Measurements from ENCODE around the gene SLAMF9.

Gene SLAMF9

GRCh38 chr1:159932296-159933285 lies 21.4 kb downstream of the SLAMF9 start:
- no peak for DNase-seq

GRCh38 chr1:159931795-159932173 lies 22.3 kb downstream of the SLAMF9 start:
- no peak for DNase-seq

DNA sequence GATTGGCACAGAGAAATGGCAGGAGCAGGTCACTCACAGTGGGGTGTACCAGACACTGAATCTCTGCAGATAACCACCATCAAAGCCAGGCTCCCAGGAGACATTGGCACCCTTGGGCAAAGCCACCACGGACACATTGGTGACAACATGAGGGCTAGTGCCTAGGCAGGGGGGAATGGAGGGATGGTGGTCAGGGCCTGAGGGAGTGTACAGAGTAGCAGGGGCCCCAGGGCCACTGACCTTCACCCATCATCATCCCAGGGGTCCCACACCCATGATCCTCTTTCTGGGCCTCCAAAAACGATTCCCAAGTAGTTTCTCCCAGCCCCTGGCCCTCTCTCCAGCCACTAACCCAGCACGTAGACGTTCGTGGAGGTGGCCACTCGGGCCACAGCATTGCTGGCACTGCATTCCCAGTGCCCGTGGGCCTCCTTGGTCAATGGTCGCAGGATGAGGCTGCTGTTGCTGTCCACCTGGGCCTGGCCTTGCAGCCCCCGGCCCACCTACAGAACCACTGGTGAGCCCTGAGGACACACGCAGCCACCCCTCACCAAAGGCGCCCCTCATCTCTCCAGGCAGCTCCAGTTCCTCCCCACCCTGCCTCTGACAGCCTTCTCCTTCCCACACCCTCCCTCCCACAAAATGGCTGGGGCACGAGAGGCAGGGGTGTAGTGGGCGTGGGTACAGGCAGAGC lies 22.8 kb downstream of the SLAMF9 start:
- no peak for DNase-seq

DNA sequence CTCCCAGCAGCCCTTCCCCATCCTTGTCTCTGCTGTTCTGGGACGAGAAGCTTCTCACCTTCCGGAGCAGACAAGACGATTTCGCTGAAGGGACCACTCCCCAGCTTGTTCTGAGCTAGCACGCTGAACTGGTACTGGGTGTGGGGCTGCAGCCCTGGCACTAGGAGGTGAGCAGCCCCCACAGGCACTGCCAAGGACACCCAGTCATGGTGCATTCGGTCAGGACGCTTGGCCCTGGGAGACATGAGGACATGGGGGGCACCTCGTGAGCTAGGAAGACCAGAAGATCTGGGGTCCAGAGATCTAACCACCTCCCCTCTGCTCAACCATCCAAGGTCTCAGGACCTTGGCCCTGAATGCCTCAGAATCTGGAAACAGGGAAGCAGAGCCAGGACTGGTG lies 23.4 kb downstream of the SLAMF9 start:
- no peak for DNase-seq

GRCh38 chr1:159930216-159930615 lies 23.8 kb downstream of the SLAMF9 start:
- DNase-seq = no peak

DNA sequence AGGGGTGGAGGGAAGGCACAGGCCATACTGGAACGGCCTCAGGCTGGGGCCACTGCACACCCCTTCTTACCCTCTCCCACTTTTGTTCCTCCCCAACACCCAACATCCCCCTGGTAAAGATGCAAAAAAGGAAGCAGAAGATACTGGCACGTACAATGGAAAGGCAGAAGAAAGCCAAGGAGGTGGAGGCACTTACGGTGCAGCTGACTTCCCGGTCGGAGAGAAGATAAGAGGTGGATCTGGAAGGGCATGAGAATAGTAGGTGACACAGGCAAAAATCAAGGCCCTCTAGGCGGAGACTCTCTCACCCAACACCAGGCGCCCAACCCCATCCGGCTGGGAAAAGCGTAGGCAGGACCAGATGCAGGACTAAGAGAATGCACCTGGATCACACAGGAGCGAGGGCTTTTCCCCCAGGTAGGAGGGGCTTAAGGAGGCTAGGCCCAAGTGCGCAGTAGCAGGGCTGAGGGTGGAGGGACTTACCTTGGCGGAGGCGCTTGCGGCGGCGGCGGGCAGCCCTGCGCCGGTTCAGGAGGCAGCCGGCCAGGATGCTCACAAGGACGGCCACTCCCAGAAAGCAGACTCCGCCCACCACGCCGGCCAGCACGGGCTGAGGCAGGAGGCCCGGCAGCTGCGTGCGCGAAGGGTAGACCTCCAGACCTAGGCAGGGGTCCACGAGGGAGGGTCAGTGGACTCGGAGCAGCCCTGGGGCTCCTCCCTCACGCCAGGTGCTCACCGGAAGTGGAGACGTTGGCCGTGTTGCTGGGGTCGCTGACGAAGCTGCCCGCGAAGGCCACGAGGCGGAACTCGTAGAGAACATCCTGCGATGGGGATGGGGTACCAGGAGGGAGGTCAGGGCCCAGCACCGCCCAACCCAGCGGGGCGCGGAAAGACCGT lies 24.6 kb downstream of the SLAMF9 start:
- no peak for DNase-seq

- no peak for DNase-seq
These were observed 25.5 kb downstream of the SLAMF9 start for GRCh38 chr1:159928491-159929050.

DNA sequence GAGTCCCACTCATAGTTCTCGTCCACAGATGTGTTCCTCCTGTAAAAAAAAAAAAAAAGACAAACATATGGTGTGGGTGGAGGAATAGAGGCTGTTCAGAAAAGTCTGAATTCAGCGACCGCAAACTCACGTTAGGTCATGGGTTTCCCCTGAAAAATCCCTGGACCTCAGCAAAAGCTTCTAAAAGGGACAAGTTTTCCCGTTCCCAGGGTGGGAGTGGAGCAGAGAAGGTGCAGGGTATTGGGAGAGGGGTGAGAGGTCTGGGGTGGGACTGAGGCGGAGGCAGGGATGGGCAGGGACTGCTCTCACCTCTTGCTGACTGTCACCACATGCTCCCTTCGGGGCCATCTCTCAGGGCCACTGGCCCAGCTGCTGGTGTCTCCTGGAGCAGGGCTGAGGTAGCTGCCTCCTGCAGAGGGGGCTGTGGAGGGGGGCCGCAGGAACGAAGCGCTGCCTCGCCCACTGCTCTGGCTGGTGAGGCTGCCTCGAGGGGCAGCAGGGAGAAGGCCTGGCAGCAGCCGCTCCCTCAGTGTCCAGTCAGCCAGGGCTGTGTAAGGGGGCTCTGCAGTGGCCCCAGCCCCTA lies 26.1 kb downstream of the SLAMF9 start:
- peak; percentile 87 for DNase-seq

- DNase-seq = no peak
These were observed 26.7 kb downstream of the SLAMF9 start for GRCh38 chr1:159927211-159927848.

GRCh38 chr1:159925719-159926078 lies 28.3 kb downstream of the SLAMF9 start:
- no peak for DNase-seq

GRCh38 chr1:159924791-159925718 lies 29.0 kb downstream of the SLAMF9 start, which contains the start of gene TAGLN2:
Gene TAGLN2, minus strand, starts transcription at chr1:159925507. Its CDS starts 4,998 bp downstream, at chr1:159920509.
- no peak for DNase-seq

- no peak for DNase-seq
These were observed 29.8 kb downstream of the SLAMF9 start for GRCh38 chr1:159924025-159924790.

GRCh38 chr1:159923203-159924024 lies 30.6 kb downstream of the SLAMF9 start:
- no peak for DNase-seq

- no peak for DNase-seq
These were observed 31.4 kb downstream of the SLAMF9 start for GRCh38 chr1:159922511-159923202.

- no peak for DNase-seq
These were observed 32.1 kb downstream of the SLAMF9 start for GRCh38 chr1:159921700-159922504.

GRCh38 chr1:159921251-159921650 lies 32.8 kb downstream of the SLAMF9 start:
- no peak for DNase-seq

DNA sequence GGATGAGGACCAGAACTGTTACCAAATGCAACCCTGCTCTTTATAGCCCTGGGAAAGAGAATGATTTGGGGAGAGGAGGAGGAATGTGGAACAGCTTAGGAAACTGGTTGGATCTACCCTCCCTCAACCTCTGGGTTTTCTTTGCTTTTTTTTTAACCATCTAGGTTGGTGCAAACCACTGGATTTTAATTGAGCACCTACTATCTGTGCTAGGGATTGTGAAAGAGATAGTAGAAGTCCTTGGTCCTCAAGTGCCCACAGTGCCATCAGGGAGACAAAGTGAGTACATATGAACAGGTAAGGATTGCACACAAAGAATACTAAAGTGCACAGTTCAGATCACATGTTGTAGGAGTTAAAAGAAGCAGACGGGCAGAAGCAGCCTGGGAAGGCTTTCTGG lies 33.4 kb downstream of the SLAMF9 start:
- DNase-seq = no peak

All from NCI-H2171 (cell line).